Brain microvascular endothelial cell (primary cell): ENCODE results near the gene VEZF1.

Source experiments
- DNase-seq: peaks from one replicate; pipeline ENCODE4 v3.0.0-alpha.2; 2020
- H3K27ac ChIP-seq: fragments of 250-450 bp; sonication (Bioruptor Pico); 2 replicates; pipeline ENCODE4 v1.5.1; 2020; ENCODE audit warnings: mild to moderate bottlenecking, moderate library complexity
- H3K27me3 ChIP-seq: fragments of 250-450 bp; sonication (Bioruptor Pico); replicated peaks from 2 replicates; pipeline ENCODE4 v1.5.1; 2020; ENCODE audit warnings: mild to moderate bottlenecking
- H3K36me3 ChIP-seq: fragments of 250-450 bp; sonication (Bioruptor Pico); replicated peaks from 2 replicates; pipeline ENCODE4 v1.5.1; 2020; ENCODE audit warnings: mild to moderate bottlenecking
- H3K4me3 ChIP-seq: 2 replicates; pipeline ENCODE4 v1.5.1; 2011; ENCODE audit warnings: low read depth, mild to moderate bottlenecking, control low read depth, low read length, moderate library complexity
- in situ Hi-C: cut with HindIII; loops from 2 replicates; pipeline ENCODE4 v1.10.0; 2017; ENCODE audit warnings: low sequenced_read_pairs, low pct_ligation_motif_present
- TF ChIP-seq, protein P1 (sequence below): IDR thresholded peaks from 2 replicates; pipeline ENCODE4 v1.5.1; 2011; ENCODE audit warnings: low read depth, mild to moderate bottlenecking, moderate library complexity, low read length, control low read depth, inconsistent platforms; ENCODE audit errors: missing control alignments

The VEZF1 gene

DNA sequence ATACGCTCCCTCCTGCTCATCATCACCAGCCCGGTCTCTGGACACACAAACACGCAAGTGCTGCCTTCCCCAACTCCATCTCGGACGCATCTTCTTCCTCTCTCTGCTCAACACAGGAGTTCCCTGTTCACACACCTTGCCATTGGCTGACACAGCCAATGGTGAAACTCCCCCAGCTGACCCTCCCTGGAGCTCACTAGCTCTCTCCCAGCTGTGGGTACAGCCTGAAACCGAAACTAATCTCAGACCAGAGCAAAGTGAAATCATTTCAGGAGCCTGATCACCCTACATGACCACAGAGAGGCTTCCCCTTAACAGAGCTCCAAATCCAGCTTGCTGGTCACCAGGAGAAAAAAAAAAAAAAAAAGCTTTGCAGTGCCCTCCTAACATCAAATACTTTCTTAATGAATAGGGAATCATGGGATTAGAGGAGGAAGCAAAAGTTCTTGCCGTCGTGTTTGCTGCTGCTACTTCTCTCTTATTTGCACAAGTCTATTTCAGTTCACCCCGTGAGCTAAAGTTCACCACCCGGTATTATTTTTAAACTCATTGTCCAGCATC is 41.2 kb downstream of the VEZF1 start:
- in situ Hi-C loops = no loop called here
- Histone ChIP-seq H3K4me3 (peak overlapping the region; percentile 13), H3K27ac (peak overlapping the region; percentile 66), H3K27me3 (no peaks in the 10 kb centered on the region), H3K36me3 (no peaks in the 10 kb centered on the region)
- DNase-seq = peak; percentile 64
- TF ChIP-seq, protein P1, sequence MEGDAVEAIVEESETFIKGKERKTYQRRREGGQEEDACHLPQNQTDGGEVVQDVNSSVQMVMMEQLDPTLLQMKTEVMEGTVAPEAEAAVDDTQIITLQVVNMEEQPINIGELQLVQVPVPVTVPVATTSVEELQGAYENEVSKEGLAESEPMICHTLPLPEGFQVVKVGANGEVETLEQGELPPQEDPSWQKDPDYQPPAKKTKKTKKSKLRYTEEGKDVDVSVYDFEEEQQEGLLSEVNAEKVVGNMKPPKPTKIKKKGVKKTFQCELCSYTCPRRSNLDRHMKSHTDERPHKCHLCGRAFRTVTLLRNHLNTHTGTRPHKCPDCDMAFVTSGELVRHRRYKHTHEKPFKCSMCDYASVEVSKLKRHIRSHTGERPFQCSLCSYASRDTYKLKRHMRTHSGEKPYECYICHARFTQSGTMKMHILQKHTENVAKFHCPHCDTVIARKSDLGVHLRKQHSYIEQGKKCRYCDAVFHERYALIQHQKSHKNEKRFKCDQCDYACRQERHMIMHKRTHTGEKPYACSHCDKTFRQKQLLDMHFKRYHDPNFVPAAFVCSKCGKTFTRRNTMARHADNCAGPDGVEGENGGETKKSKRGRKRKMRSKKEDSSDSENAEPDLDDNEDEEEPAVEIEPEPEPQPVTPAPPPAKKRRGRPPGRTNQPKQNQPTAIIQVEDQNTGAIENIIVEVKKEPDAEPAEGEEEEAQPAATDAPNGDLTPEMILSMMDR = no peak

DNA sequence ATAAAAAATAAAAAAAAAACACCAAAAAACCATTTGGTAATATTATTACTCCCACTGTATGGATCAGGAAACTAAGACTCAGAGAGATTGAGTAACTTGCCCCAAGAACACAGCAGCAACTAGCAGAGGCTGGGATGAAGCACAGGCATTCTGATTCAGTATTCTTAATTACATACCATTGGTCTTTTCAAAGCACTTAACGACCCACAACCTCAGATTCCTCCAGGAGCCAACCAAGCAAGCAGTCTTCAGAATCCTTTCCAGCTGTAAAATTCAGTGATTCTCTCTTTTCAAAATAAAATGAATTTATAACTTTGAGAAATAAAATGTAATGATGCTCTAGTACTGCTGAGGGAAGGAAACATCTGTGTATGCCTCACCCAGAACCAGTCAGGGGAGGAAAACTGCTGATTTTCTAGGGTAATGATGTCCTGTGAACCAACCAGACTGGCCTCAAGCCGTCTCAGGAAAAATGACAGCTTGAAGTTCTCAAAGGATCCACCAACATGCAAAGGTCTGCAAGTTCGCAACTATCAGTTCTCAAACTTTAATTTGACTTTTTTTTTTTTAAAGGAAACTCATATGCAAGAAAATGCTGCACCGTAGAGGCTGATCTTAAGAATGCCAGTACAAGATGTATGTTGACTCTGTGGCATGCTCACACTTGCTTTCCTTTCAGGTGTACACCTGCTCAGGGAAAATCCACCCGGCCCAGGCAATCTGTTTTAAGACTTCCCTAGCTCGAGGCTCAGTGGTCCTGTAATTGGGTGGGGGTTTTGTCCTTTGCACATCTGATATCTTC is 41.9 kb downstream of the VEZF1 start:
- in situ Hi-C loops = no loop called here
- no peaks in the 10 kb centered on the region for H3K36me3 ChIP-seq
- peak overlapping the region; percentile 66 for H3K27ac ChIP-seq
- peak overlapping the region; percentile 13 for H3K4me3 ChIP-seq
- TF ChIP-seq, protein P1 = no peak
- H3K27me3 ChIP-seq = no peaks in the 10 kb centered on the region
- DNase-seq = no peak

DNA sequence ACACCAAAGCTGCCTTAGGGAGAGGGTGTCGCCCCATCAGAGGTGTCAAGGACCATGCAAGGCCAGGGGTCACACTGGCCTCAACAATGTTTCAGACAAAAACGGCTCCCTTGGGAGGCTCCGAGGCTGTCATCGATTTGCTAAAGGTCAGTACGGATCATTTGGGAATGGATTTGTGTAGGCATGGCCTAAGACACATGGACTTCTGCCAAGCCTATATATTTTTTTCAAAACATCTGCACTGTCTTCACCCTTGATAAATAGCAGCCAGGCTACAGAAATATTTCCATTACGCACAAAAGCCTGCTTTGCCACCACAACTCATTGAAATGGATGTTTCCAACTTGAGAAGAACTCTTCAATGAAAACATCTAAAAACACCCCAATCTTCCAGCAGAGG is 43.1 kb downstream of the VEZF1 start:
- no peaks in the 10 kb centered on the region for H3K27me3 ChIP-seq
- H3K27ac ChIP-seq = no peak overlapping the region
- in situ Hi-C loops = no loop called here
- H3K4me3 ChIP-seq = no peak overlapping the region
- no peaks in the 10 kb centered on the region for H3K36me3 ChIP-seq
- TF ChIP-seq, protein P1 = no peak
- DNase-seq = no peak

DNA sequence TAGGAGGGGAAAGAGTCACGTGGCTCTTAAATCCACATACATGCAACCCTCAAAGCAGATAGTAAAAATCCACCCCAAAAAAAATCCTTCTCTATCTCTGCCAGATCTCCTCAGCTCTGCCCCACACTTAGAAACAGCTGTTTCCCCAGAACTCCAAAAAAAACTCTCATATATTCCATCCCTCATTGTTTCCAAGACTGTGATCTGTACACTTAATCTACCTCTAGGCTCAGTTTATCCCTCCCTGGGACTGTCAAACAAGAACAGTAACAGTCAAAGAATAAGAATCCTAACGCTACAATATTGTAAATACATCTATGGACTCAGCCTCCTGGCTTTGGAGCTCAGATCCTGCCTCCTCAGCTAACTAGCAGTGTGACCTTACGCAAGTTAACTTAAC is 44.4 kb downstream of the VEZF1 start:
- no peak overlapping the region for H3K27ac ChIP-seq
- no peak for DNase-seq
- in situ Hi-C loops = no loop called here
- H3K4me3 ChIP-seq = no peak overlapping the region
- no peaks in the 10 kb centered on the region for H3K27me3 ChIP-seq
- no peaks in the 10 kb centered on the region for H3K36me3 ChIP-seq
- TF ChIP-seq, protein P1 = no peak

DNA sequence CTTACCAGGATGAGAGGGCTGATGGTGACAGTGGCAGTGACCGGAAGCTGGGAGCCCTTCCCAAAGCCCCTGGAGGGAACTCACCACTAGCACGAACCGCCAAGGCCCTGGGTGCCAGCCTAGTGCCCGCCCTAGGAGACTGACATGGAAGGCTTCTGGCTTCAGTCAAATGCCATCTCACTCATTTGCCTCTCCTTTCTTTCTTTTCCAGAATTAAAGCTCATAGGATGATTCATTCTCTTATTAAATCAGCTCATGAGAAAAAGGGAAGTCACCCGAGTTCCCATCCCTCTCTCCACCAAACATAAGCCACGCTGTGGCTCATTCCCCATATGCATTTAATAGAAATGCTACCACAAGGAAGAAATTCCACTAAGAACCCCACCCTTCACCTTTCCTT is 44.9 kb downstream of the VEZF1 start:
- Histone ChIP-seq H3K27me3 (no peaks in the 10 kb centered on the region), H3K4me3 (no peak overlapping the region), H3K27ac (peak overlapping the region; percentile 43), H3K36me3 (no peaks in the 10 kb centered on the region)
- DNase-seq = no peak
- in situ Hi-C loops = no loop called here
- TF ChIP-seq, protein P1 = no peak
